KMS-11 (cell line): ENCODE data around the gene CLUH.

Experiments
- H2AFZ ChIP-seq: fragments of 200-600 bp; sonication (generic); 2 replicates; pipeline ENCODE4 v1.6.1; 2016; ENCODE audit warnings: antibody characterized with exemption, mixed run types, low read depth
- H3K27ac ChIP-seq: fragments of 200-600 bp; sonication (generic); 2 replicates; pipeline ENCODE4 v1.6.1; 2016; ENCODE audit warnings: mild to moderate bottlenecking, mixed run types
- H3K27me3 ChIP-seq: fragments of 200-600 bp; sonication (generic); 2 replicates; pipeline ENCODE4 v1.6.1; 2017; ENCODE audit warnings: mild to moderate bottlenecking, low read depth, mixed run types, moderate library complexity; ENCODE audit not compliant: insufficient read depth
- H3K36me3 ChIP-seq: fragments of 200-600 bp; sonication (generic); 2 replicates; pipeline ENCODE4 v1.6.1; 2017; ENCODE audit warnings: mild to moderate bottlenecking, mixed run types; ENCODE audit not compliant: insufficient read depth
- H3K4me1 ChIP-seq: fragments of 200-600 bp; sonication (generic); 2 replicates; pipeline ENCODE4 v1.6.1; 2016; ENCODE audit warnings: mild to moderate bottlenecking, low read depth, mixed run types; ENCODE audit not compliant: poor library complexity, severe bottlenecking
- H3K4me2 ChIP-seq: fragments of 200-600 bp; sonication (generic); 2 replicates; pipeline ENCODE4 v1.7.0; 2016; ENCODE audit warnings: mild to moderate bottlenecking, mixed run types
- H3K4me3 ChIP-seq: fragments of 200-600 bp; sonication (generic); IDR thresholded peaks from 2 replicates; pipeline ENCODE4 v1.6.1; 2017; ENCODE audit warnings: low read depth, low read length, mixed read lengths; ENCODE audit not compliant: insufficient read depth
- H3K79me2 ChIP-seq: fragments of 200-600 bp; sonication (generic); 2 replicates; pipeline ENCODE4 v1.6.1; 2016; ENCODE audit warnings: low read depth, mixed run types; ENCODE audit not compliant: insufficient read depth
- H3K9ac ChIP-seq: fragments of 200-600 bp; sonication (generic); 2 replicates; pipeline ENCODE4 v1.6.1; 2016; ENCODE audit warnings: mild to moderate bottlenecking, mixed run types
- H4K20me1 ChIP-seq: fragments of 200-600 bp; sonication (generic); 2 replicates; pipeline ENCODE4 v1.6.1; 2016; ENCODE audit warnings: mild to moderate bottlenecking, mixed run types; ENCODE audit not compliant: insufficient read depth
- CTCF ChIP-seq: fragments of 200-600 bp; sonication (generic); conservative IDR thresholded peaks from 2 replicates; pipeline ENCODE4 v1.6.1; 2017; ENCODE audit warnings: low read depth, mild to moderate bottlenecking, antibody characterized with exemption, low read length, moderate library complexity, mixed read lengths

Gene CLUH

GRCh38 chr17:2723505-2723996 is 12.0 kb upstream of the CLUH start:
- Histone ChIP-seq H3K9ac (no peak overlapping the region), H3K4me3 (no peak overlapping the region), H2AFZ (no peak overlapping the region), H3K27me3 (peaks cover 2% of the 10 kb centered on the region; the same call in 1 of the 2 replicates), H4K20me1 (no peaks in the 10 kb centered on the region), H3K4me2 (no peak overlapping the region), H3K36me3 (no peaks in the 10 kb centered on the region), H3K79me2 (no peaks in the 10 kb centered on the region), H3K4me1 (no peaks in the 10 kb centered on the region), H3K27ac (no peak overlapping the region)
- no peak for TF ChIP-seq CTCF

GRCh38 chr17:2722611-2723010 is 11.0 kb upstream of the CLUH start:
- Histone ChIP-seq H3K36me3 (no peaks in the 10 kb centered on the region), H3K27me3 (peaks cover 2% of the 10 kb centered on the region; the same call in 1 of the 2 replicates), H3K4me3 (no peak overlapping the region), H3K4me2 (no peak overlapping the region), H2AFZ (no peak overlapping the region), H3K27ac (no peak overlapping the region), H3K79me2 (no peaks in the 10 kb centered on the region), H3K4me1 (no peaks in the 10 kb centered on the region), H3K9ac (no peak overlapping the region), H4K20me1 (no peaks in the 10 kb centered on the region)
- TF ChIP-seq CTCF: no peak

GRCh38 chr17:2721603-2722002 is 10.0 kb upstream of the CLUH start:
- Histone ChIP-seq H3K27ac (no peak overlapping the region), H3K9ac (no peak overlapping the region), H4K20me1 (no peaks in the 10 kb centered on the region), H2AFZ (no peak overlapping the region), H3K79me2 (no peaks in the 10 kb centered on the region), H3K4me3 (no peak overlapping the region), H3K36me3 (no peaks in the 10 kb centered on the region), H3K4me2 (no peak overlapping the region), H3K27me3 (0 out of 2 replicates have a peak, but pooled peaks cover 2% of the 10 kb centered on the region), H3K4me1 (no peaks in the 10 kb centered on the region)
- no peak for TF ChIP-seq CTCF

- H3K4me2 ChIP-seq: no peak overlapping the region
- TF ChIP-seq CTCF: no peak
These were observed 8.3 kb upstream of the CLUH start for GRCh38 chr17:2719861-2720260.

More at GRCh38 chr17:2719861-2720260, 8.3 kb upstream of the CLUH start:
- Histone ChIP-seq H3K4me3 (no peak overlapping the region), H3K36me3 (no peaks in the 10 kb centered on the region), H3K27ac (no peak overlapping the region), H2AFZ (no peak overlapping the region), H3K27me3 (no peaks in the 10 kb centered on the region), H4K20me1 (no peaks in the 10 kb centered on the region), H3K4me1 (no peaks in the 10 kb centered on the region), H3K79me2 (no peaks in the 10 kb centered on the region), H3K9ac (no peak overlapping the region)
